H4 (cell line): Measurements from ENCODE around the gene TTLL11. TPM values are rescaled to one million over a fixed set of nuclear protein-coding genes. Genes with fewer than 3 reads are reported as not detected.

Source experiments
- DNase-seq: peaks from one replicate; pipeline ENCODE4 v3.0.0-alpha.2; 2015; ENCODE audit warnings: low spot score
- total RNA-seq: library from RNA; depleted of rRNA; stranded (reverse); fragments of >200 nt; shearing (Covaris generic); gene quantifications from 2 replicates; pipeline ENCODE4 v1.2.3, GENCODE V29; 2014

Gene TTLL11
- total RNA-seq, 1 experiment from 2014 or later: 2.0 TPM

- no peak for DNase-seq
These were observed 235.2 kb downstream of the TTLL11 start for GRCh38 chr9:121857928-121858327.

- no peak for DNase-seq
These were observed 237.6 kb downstream of the TTLL11 start for GRCh38 chr9:121855476-121855875.

GRCh38 chr9:121853617-121854395, 239.3 kb downstream of the TTLL11 start:
- DNase-seq: no peak

GRCh38 chr9:121852651-121853616, 240.2 kb downstream of the TTLL11 start:
- DNase-seq: no peak

GRCh38 chr9:121852241-121852640, 240.9 kb downstream of the TTLL11 start:
- no peak for DNase-seq

- DNase-seq: no peak
These were observed 241.4 kb downstream of the TTLL11 start for GRCh38 chr9:121851641-121852091.

GRCh38 chr9:121850366-121850765, 242.7 kb downstream of the TTLL11 start:
- no peak for DNase-seq

GRCh38 chr9:121849554-121849953, 243.6 kb downstream of the TTLL11 start:
- DNase-seq: no peak

- DNase-seq: no peak
These were observed 248.5 kb downstream of the TTLL11 start for GRCh38 chr9:121844562-121844961.

GRCh38 chr9:121844098-121844497, 249.0 kb downstream of the TTLL11 start:
- DNase-seq: no peak

GRCh38 chr9:121842612-121842978, 250.5 kb downstream of the TTLL11 start:
- no peak for DNase-seq

- DNase-seq: no peak
These were observed 251.1 kb downstream of the TTLL11 start for GRCh38 chr9:121841771-121842611.

GRCh38 chr9:121840838-121841760, 252.0 kb downstream of the TTLL11 start:
- DNase-seq: no peak

GRCh38 chr9:121839726-121840500, 253.2 kb downstream of the TTLL11 start:
- no peak for DNase-seq

- DNase-seq: no peak
These were observed 254.1 kb downstream of the TTLL11 start for GRCh38 chr9:121838746-121839669.

GRCh38 chr9:121837113-121837961, 255.8 kb downstream of the TTLL11 start:
- no peak for DNase-seq

- DNase-seq: no peak
These were observed 256.7 kb downstream of the TTLL11 start for GRCh38 chr9:121836366-121836885.
